ENCODE measurements around the gene CENPK.
A peak's percentile ranks its signal among the peaks of the same experiment; 100 is the strongest.

Gene CENPK

DNA sequence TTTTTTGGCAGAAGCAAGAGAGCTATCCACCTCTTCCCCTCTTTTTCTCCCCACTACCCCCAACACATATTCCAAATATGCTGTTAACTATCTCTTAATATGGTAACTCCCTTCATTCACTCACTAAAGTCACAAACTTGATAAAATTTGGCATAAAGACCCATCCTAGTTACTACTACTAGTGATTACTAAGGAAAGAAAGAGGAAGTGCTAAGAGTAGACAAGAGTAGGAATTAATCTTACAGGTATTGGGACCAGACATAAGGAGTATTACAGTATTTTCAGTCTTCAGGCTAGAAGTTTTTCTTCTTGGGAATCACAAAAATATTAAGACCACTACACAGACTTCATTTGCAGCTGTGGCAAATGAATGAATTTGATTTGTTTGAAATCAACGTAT is 83.4 kb downstream of the CENPK start:
- Histone ChIP-seq H3K27ac (ENCODE audit: low read depth, low read length) (peak overlapping the region; percentile 4), H3K4me1 (ENCODE audit: insufficient read depth, low read length) (peaks cover 13% of the 10 kb centered on the region), H3K36me3 (ENCODE audit: insufficient read depth, low read length) (no peaks in the 10 kb centered on the region), H3K4me3 (ENCODE audit: low read depth in 1 of 2, low read length in 2 of 2) (peak overlapping the region in 1 of 2 donors; percentile 96), H3K9me3 (ENCODE audit: low read length) (no peaks in the 10 kb centered on the region), H3K27me3 (ENCODE audit: control insufficient read depth in 1 of 2, insufficient read depth in 2 of 2, low read length in 2 of 2) (no peaks in the 10 kb centered on the region), H3K9ac (ENCODE audit: low read length) (no peak overlapping the region)

DNA sequence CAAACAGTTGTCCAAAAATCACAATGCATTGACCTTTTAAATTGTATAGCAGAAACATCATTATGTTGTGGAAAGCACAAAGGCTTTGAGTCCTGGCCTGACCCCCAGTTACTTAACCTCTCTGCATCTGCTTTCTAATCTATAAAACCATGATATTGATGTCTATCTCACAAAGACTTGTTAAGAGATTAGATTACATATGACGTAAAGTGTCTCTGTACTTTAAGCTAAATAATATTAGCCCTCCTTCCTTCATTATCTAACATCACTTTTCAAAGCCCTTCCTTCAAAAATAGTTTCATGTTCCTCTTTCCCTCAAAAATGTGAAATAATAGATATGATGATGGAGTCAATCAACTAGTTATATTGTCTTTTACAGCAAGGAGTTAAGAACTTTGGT is 84.6 kb downstream of the CENPK start:
- H3K36me3 ChIP-seq (ENCODE audit: insufficient read depth, low read length) = no peaks in the 10 kb centered on the region
- H3K27ac ChIP-seq (ENCODE audit: low read depth, low read length) = no peak overlapping the region
- H3K4me3 ChIP-seq (ENCODE audit: low read depth in 1 of 2, low read length in 2 of 2) = no peak overlapping the region
- H3K27me3 ChIP-seq (ENCODE audit: control insufficient read depth in 1 of 2, insufficient read depth in 2 of 2, low read length in 2 of 2) = no peaks in the 10 kb centered on the region
- no peak overlapping the region for H3K9ac ChIP-seq (ENCODE audit: low read length)
- H3K9me3 ChIP-seq (ENCODE audit: low read length) = no peaks in the 10 kb centered on the region
- peaks cover 10% of the 10 kb centered on the region for H3K4me1 ChIP-seq (ENCODE audit: insufficient read depth, low read length)

GRCh38 chr5:65475895-65476294 is 87.1 kb downstream of the CENPK start:
- H3K27me3 ChIP-seq (ENCODE audit: control insufficient read depth in 1 of 2, insufficient read depth in 2 of 2, low read length in 2 of 2) = no peaks in the 10 kb centered on the region
- H3K27ac ChIP-seq (ENCODE audit: low read depth, low read length) = no peak overlapping the region
- no peaks in the 10 kb centered on the region for H3K9me3 ChIP-seq (ENCODE audit: low read length)
- H3K36me3 ChIP-seq (ENCODE audit: insufficient read depth, low read length) = no peaks in the 10 kb centered on the region
- no peak overlapping the region for H3K4me3 ChIP-seq (ENCODE audit: low read depth in 1 of 2, low read length in 2 of 2)
- peaks cover 9% of the 10 kb centered on the region for H3K4me1 ChIP-seq (ENCODE audit: insufficient read depth, low read length)
- no peak overlapping the region for H3K9ac ChIP-seq (ENCODE audit: low read length)

DNA sequence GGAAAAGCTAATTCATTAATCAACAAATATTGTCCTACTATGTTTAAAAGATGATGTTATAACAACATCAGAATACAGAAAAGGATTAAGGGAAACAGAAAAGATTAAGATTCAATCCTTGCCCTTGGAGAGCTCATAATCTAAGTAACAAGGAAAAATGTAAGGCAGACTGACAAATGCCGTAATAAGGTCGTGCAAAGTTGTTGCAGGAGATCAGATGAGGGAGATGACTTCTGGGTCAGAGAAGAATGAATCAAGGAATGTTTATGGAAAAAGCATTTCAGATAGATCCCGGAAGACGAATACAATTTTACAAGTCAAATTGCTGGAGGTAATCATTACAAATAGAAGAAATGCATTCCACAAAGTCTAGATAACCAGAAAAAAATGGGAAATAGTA is 87.6 kb downstream of the CENPK start:
- Histone ChIP-seq H3K9ac (ENCODE audit: low read length) (no peak overlapping the region), H3K27me3 (ENCODE audit: control insufficient read depth in 1 of 2, insufficient read depth in 2 of 2, low read length in 2 of 2) (no peaks in the 10 kb centered on the region), H3K4me3 (ENCODE audit: low read depth in 1 of 2, low read length in 2 of 2) (no peak overlapping the region), H3K27ac (ENCODE audit: low read depth, low read length) (no peak overlapping the region), H3K9me3 (ENCODE audit: low read length) (no peaks in the 10 kb centered on the region), H3K36me3 (ENCODE audit: insufficient read depth, low read length) (no peaks in the 10 kb centered on the region), H3K4me1 (ENCODE audit: insufficient read depth, low read length) (peaks cover 9% of the 10 kb centered on the region)

DNA sequence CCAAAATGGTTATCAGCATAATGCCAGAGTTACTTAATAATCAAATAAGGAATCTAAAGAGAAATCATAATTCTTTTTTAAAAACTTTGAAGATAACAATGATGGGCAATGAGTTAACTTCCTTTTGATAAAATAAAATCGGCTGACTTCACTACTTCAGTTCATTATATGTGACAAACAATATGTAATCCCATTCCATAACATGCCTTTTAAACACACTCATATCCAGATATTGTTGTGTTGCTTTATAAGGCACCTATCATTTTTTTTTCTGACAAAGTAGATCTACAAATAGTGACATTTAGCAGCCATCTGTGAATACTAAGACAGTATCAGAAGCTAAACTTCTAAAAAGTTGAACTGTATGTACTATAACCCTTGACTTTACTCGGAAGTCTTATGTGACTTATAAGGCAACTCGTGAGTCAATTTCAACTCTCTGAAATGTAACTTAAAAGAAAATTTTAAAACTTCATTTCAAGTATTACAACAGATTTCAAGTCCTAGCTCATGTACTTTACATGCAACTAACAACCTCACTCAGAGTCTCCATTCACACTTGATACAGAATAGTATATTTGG is 88.7 kb downstream of the CENPK start:
- no peaks in the 10 kb centered on the region for H3K36me3 ChIP-seq (ENCODE audit: insufficient read depth, low read length)
- peaks cover 4% of the 10 kb centered on the region for H3K4me1 ChIP-seq (ENCODE audit: insufficient read depth, low read length)
- no peak overlapping the region for H3K4me3 ChIP-seq (ENCODE audit: low read depth in 1 of 2, low read length in 2 of 2)
- H3K9ac ChIP-seq (ENCODE audit: low read length) = no peak overlapping the region
- no peaks in the 10 kb centered on the region for H3K9me3 ChIP-seq (ENCODE audit: low read length)
- H3K27me3 ChIP-seq (ENCODE audit: control insufficient read depth in 1 of 2, insufficient read depth in 2 of 2, low read length in 2 of 2) = no peaks in the 10 kb centered on the region
- H3K27ac ChIP-seq (ENCODE audit: low read depth, low read length) = no peak overlapping the region

GRCh38 chr5:65468633-65469032 is 94.3 kb downstream of the CENPK start:
- Histone ChIP-seq H3K27ac (ENCODE audit: low read depth, low read length) (no peak overlapping the region), H3K4me1 (ENCODE audit: insufficient read depth, low read length) (no peaks in the 10 kb centered on the region), H3K9me3 (ENCODE audit: low read length) (no peaks in the 10 kb centered on the region), H3K4me3 (ENCODE audit: low read depth in 1 of 2, low read length in 2 of 2) (no peak overlapping the region), H3K27me3 (ENCODE audit: control insufficient read depth in 1 of 2, insufficient read depth in 2 of 2, low read length in 2 of 2) (no peaks in the 10 kb centered on the region), H3K9ac (ENCODE audit: low read length) (no peak overlapping the region), H3K36me3 (ENCODE audit: insufficient read depth, low read length) (no peaks in the 10 kb centered on the region)
